ENCODE results near the gene SNRPB. TPM values are rescaled to one million over a fixed set of nuclear protein-coding genes. Genes with fewer than 3 reads are reported as not detected.

Gene SNRPB
- total RNA-seq, 4 donors from 2014 or later = 127 to 258 (median 216) TPM

DNA sequence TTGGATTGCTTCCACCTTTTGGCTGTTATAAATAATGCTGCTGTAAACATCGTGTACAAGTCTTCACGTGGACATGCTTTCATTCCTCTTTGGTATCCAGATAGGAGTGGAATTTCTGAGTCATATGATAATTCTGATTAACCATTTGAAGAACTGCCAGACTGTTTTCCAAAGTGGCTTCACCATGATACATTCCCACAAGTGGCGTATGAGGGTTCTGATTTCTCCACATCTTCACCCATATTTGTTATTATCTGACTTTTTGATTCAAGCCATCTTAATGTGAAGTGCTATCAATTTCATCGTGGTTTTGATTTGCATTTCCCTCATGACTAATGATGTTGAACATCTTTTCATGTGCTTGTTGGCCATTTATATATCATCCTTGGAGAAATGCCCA is 2.9 kb upstream of the SNRPB start:
- WGBS = 59% methylated on average over 4 of the region's 4 CpGs
- H3K27me3 ChIP-seq = no peaks in the 10 kb centered on the region
- TF ChIP-seq, protein P1, sequence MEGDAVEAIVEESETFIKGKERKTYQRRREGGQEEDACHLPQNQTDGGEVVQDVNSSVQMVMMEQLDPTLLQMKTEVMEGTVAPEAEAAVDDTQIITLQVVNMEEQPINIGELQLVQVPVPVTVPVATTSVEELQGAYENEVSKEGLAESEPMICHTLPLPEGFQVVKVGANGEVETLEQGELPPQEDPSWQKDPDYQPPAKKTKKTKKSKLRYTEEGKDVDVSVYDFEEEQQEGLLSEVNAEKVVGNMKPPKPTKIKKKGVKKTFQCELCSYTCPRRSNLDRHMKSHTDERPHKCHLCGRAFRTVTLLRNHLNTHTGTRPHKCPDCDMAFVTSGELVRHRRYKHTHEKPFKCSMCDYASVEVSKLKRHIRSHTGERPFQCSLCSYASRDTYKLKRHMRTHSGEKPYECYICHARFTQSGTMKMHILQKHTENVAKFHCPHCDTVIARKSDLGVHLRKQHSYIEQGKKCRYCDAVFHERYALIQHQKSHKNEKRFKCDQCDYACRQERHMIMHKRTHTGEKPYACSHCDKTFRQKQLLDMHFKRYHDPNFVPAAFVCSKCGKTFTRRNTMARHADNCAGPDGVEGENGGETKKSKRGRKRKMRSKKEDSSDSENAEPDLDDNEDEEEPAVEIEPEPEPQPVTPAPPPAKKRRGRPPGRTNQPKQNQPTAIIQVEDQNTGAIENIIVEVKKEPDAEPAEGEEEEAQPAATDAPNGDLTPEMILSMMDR (IDR thresholded peaks at IDR 0.05) = no peak
- no peak for TF ChIP-seq POLR2A (IDR thresholded peaks at IDR 0.05; ENCODE audit: low read depth)
- peaks cover 0 to 7% (median 0%) of the 10 kb centered on the region in 4 donors for H3K36me3 ChIP-seq
- DNase-seq (ENCODE audit: extremely low spot score) = no peak
- intact Hi-C loops (cut with DNase I) = loop anchor here (5.0 to 10.0 kb wide), 2 partner anchors 49 to 171 kb away; no protein-coding TSS in a partner anchor
- no peaks in the 10 kb centered on the region for H3K9me3 ChIP-seq
- no peak overlapping the region for H3K4me3 ChIP-seq
- H3K4me1 ChIP-seq = peaks cover 19 to 20% (median 19%) of the 10 kb centered on the region in 4 donors
- H3K27ac ChIP-seq (replicated peaks in 1 of 4) = no peak overlapping the region

DNA sequence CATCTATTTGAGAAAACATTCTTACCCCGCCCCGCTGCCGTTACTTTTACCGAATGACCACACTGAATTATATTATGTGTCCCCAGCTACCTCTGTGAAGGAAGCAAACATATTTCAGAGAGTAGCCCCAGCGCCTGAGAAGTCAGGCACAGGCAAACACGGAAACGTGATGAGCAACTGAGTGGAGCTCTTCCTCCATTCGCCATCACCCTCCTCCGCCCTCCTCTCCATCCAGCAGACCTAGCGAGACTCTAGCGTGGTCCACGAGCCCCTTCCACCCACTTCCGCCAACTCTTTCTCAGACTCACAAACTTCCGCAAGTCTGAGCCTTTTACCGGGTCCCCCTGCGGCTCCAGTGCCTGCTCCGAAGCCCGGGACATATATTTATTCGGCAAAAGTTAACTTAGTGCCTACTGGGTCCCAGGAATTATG is 582 bp downstream of the SNRPB start:
- WGBS = under 1% methylated on average over 19 of the region's 19 CpGs
- H3K4me3 ChIP-seq = peak overlapping the region; percentile 78 to 87 (median 82)
- H3K27ac ChIP-seq (replicated peaks in 1 of 4) = peak overlapping the region; percentile 91 to 95 (median 94)
- TF ChIP-seq POLR2AphosphoS5 (IDR thresholded peaks at IDR 0.05) (no peak), POLR2A (IDR thresholded peaks at IDR 0.05; ENCODE audit: low read depth) (no peak), EP300 (IDR thresholded peaks at IDR 0.05) (no peak)
- TF ChIP-seq, protein P1 (IDR thresholded peaks at IDR 0.05) = no peak
- peak; percentile 86 for DNase-seq (ENCODE audit: extremely low spot score)
- H3K9me3 ChIP-seq = no peaks in the 10 kb centered on the region
- no peaks in the 10 kb centered on the region for H3K27me3 ChIP-seq
- intact Hi-C loops (cut with DNase I) = loop anchor here (5.0 to 10.0 kb wide), 3 partner anchors 52 to 1005 kb away; partner anchors contain the start of gene NSFL1C
- peaks cover 25 to 35% (median 32%) of the 10 kb centered on the region in 4 donors for H3K4me1 ChIP-seq
- peaks cover 20 to 31% (median 28%) of the 10 kb centered on the region in 4 donors for H3K36me3 ChIP-seq

DNA sequence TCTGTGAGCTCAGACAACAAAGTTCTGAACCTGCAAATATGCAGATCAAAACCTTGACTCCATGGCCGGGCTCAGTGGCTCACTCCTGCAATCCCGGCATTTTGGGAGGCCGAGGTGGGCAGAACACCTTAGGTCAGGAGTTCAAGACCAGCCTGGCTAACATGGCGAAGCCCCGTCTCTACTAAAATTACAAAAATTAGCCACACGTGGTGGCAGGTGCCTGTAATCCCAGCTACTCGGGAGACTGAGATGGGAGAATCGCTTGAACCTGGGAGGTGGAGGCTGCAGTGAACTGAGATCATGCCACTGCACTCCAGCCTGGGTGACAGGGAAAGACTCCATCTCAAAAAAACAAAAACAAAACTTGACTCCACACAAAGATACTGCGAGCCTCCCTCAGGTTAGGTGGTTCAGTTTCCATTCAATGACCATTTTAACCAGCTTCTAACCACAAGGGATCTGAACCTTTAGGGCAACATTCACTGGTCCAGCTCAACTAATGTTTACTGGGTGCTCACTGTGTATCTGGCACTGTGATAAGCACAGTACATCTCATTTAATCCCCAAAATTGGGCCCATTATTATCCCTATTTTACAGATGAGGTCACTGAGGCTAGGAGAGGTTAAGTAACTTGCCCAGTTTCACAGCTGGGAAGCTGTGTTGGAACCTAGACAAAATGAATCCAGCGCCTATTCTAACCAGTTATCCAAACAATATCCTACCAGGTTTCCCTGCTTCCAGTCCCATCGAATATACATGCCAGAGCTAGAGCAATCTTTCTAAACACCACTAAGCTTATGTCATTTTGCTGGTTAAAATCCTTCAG is 1.8 kb downstream of the SNRPB start:
- TF ChIP-seq, protein P1 (IDR thresholded peaks at IDR 0.05) = no peak
- TF ChIP-seq POLR2A (IDR thresholded peaks at IDR 0.05; ENCODE audit: low read depth) (no peak), POLR2AphosphoS5 (IDR thresholded peaks at IDR 0.05) (no peak), EP300 (IDR thresholded peaks at IDR 0.05) (no peak)
- no peaks in the 10 kb centered on the region for H3K9me3 ChIP-seq
- H3K27me3 ChIP-seq = no peaks in the 10 kb centered on the region
- peaks cover 25 to 35% (median 32%) of the 10 kb centered on the region in 4 donors for H3K4me1 ChIP-seq
- peak overlapping the region in 2 of 4 donors; percentile 95 for H3K27ac ChIP-seq (replicated peaks in 1 of 4)
- H3K36me3 ChIP-seq = peaks cover 32 to 43% (median 40%) of the 10 kb centered on the region in 4 donors
- intact Hi-C loops (cut with DNase I) = loop anchor here (10.0 kb wide), 1 partner anchor 1004 kb away; the partner anchor contains the start of gene NSFL1C
- DNase-seq (ENCODE audit: extremely low spot score) = peak; percentile 31
- peak overlapping the region; percentile 78 to 87 (median 82) for H3K4me3 ChIP-seq
- 80% methylated on average over 11 of the region's 11 CpGs for WGBS

DNA sequence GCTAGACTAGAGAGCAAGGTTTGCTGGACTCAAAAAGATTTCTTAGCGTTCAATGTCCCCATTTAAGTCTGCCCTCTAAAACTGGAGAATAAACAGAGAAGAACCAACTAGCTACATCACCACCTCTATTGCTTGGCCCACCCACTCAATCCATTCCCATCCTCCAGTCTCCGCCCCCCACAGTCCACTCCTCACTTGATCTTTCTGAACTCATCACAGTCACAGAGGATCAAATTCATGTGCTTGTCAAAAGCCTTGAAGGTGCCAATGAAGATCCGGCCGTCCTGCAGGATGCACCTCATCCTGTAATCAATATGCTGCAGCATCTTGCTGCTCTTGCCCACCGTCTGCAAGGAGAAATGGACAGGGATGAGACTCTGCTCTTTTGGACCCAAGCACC is 3.2 kb downstream of the SNRPB start:
- no peak overlapping the region for H3K27ac ChIP-seq (replicated peaks in 1 of 4)
- H3K9me3 ChIP-seq = no peaks in the 10 kb centered on the region
- intact Hi-C loops (cut with DNase I) = loop anchor here (10.0 kb wide), 1 partner anchor 1003 kb away; the partner anchor contains the start of gene NSFL1C
- WGBS = 85% methylated on average over 5 of the region's 5 CpGs
- no peak overlapping the region for H3K4me3 ChIP-seq
- H3K36me3 ChIP-seq = peaks cover 46 to 57% (median 54%) of the 10 kb centered on the region in 4 donors
- no peaks in the 10 kb centered on the region for H3K27me3 ChIP-seq
- H3K4me1 ChIP-seq = peaks cover 25 to 35% (median 32%) of the 10 kb centered on the region in 4 donors
- DNase-seq (ENCODE audit: extremely low spot score) = no peak
- TF ChIP-seq POLR2AphosphoS5 (IDR thresholded peaks at IDR 0.05) (no peak), EP300 (IDR thresholded peaks at IDR 0.05) (no peak), POLR2A (IDR thresholded peaks at IDR 0.05; ENCODE audit: low read depth) (no peak)
- TF ChIP-seq, protein P1 (IDR thresholded peaks at IDR 0.05) = no peak
